H1 (cell line): ENCODE results near the gene ACAP3. TPM values are rescaled to one million over a fixed set of nuclear protein-coding genes. Genes with fewer than 3 reads are reported as not detected.

Source experiments
- CHD2 ChIP-seq: IDR thresholded peaks from 2 replicates; pipeline ENCODE4 v1.6.1; 2012; ENCODE audit warnings: low read length, improper control_type of control experiment
- CHD7 ChIP-seq: fragments of 300-600 bp; sonication (generic); IDR thresholded peaks from 2 replicates; pipeline ENCODE4 v1.7.1; 2012; ENCODE audit warnings: low read length, moderate library complexity, mild to moderate bottlenecking, inconsistent platforms; ENCODE audit not compliant: insufficient replicate concordance
- NANOG ChIP-seq: IDR thresholded peaks from 2 replicates; pipeline ENCODE4 v1.6.1; 2011; ENCODE audit warnings: low read length, low read depth, mild to moderate bottlenecking, inconsistent platforms; ENCODE audit not compliant: insufficient read depth, poor library complexity, severe bottlenecking
- POLR2AphosphoS5 ChIP-seq: IDR thresholded peaks from 2 replicates; pipeline ENCODE4 v1.6.1; 2011; ENCODE audit warnings: low read depth, low read length
- RBBP5 ChIP-seq: IDR thresholded peaks from 2 replicates; pipeline ENCODE4 v1.7.1; 2012; ENCODE audit warnings: low read depth, mild to moderate bottlenecking, inconsistent platforms, low read length, moderate library complexity, borderline replicate concordance
- RNF2 ChIP-seq: fragments of 200-900, 300-1000 bp; sonication (generic); IDR thresholded peaks from 2 replicates; pipeline ENCODE4 v1.7.1; 2016; ENCODE audit warnings: borderline replicate concordance, low read depth, mild to moderate bottlenecking, antibody characterized with exemption, low read length; ENCODE audit not compliant: poor library complexity, severe bottlenecking; ENCODE audit errors: missing control alignments
- TCF12 ChIP-seq: IDR thresholded peaks from 2 replicates; pipeline ENCODE4 v1.6.1; 2011; ENCODE audit warnings: low read depth, mild to moderate bottlenecking, low read length
- polyA plus RNA-seq, 7 experiments: library from polyadenylated mRNA; depleted of rRNA in 3 of 7; stranded (reverse) in 5 of 7; unstranded in 2 of 7; fragments of >200 nt in 5 of 7; fragments of 200-250 nt in 2 of 7; gene quantifications; 1 replicate in 5 of 7; 2 replicates in 1 of 7; 4 replicates in 1 of 7; pipeline versions ENCODE4 v1.2.1 to v1.2.3, GENCODE V29; 2011 to 2013; ENCODE audit warnings: missing spikeins in 2 of 7, mixed read lengths in 2 of 7
- total RNA-seq: library from RNA; stranded (reverse); fragmentation: NEBNext Ultra II Directional; extraction: Animal tissue kit (Norgen Biotek cat#: 25700); gene quantifications from 2 replicates; pipeline ENCODE4 v1.2.1, GENCODE V29; 2021

The ACAP3 gene
- total and polyA plus RNA-seq, 2 of the 8 experiments (the other 6 are each of a cell fraction or from before 2014, with no cell fraction given) = 14.8 to 28.3 TPM

- TF ChIP-seq CHD7 (no peak), CHD2 (no peak), RBBP5 (no peak), TCF12 (no peak), RNF2 (no peak), POLR2AphosphoS5 (no peak), NANOG (no peak)
Measured at GRCh38 chr1:1243807-1244191, 63.9 kb downstream of the ACAP3 start (continued).
